GM10266 (cell line): Measurements from ENCODE around the gene VPS41.
"Not testable (repeated sequence)": the region's sequence is repeated elsewhere in the genome, so short reads cannot be mapped to it uniquely, and the experiment has no call there.

Source experiments
- DNase-seq: peaks from one replicate; pipeline ENCODE4 v3.0.0; 2012; ENCODE audit errors: extremely low spot score
- CTCF ChIP-seq: IDR thresholded peaks from 2 replicates; pipeline ENCODE4 v1.5.1; 2012; ENCODE audit warnings: mild to moderate bottlenecking, low read depth; ENCODE audit not compliant: control insufficient read depth, insufficient read depth; ENCODE audit errors: missing control alignments

VPS41 gene

DNA sequence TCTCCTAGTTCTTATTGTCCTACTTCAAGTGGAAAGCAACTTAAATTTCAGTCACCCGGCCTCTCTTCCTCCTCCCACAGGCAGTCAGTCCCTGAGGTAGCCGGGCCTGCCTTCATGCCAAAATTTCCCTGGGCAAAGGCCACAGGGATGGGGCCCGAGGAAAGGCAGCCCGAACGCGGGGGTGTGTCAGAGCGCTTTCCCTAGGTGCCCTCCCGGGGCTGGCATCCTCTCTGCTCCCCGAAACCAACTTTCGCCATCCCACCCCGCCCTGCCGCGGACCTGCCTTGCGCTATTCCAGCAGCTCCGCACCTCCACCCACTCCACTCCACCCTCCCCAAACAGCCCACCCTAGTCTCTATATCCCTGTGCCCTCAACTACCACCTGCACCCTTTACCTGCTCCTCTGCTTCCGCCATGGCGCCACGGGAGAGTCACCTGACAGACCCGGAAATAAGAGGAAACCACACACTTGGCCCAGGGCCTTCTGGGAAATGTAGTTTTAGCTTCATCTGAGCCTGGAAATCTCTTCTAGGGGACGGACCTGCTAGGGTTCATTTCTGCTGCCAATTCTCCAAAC lies at the start of gene VPS41:
Gene VPS41, minus strand, starts transcription at position 433 of the 577 bp plus-strand sequence. Its CDS starts 17 bp downstream, at position 416.
- peak; percentile 68 for DNase-seq
- TF ChIP-seq CTCF = no peak

DNA sequence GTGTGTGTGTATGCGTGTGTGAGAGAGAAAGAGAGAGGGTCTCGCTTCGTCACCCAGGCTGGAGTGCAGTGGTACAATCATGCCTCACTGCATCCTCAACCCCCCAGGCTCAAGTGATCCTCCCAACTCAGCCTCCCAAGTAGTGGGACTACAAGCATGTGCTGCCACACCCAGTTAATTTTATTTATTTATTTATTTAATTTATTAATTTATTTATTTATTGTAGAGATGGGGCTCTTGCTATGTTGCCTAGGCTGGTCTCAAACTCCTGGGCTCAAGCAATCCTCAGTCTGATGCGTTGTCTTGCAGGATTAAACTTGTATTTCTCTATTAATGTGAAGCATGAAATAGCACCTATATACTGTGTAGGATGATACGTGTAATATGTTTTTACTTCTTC lies 46.9 kb upstream of the VPS41 start:
- no peak for TF ChIP-seq CTCF
- no peak for DNase-seq

DNA sequence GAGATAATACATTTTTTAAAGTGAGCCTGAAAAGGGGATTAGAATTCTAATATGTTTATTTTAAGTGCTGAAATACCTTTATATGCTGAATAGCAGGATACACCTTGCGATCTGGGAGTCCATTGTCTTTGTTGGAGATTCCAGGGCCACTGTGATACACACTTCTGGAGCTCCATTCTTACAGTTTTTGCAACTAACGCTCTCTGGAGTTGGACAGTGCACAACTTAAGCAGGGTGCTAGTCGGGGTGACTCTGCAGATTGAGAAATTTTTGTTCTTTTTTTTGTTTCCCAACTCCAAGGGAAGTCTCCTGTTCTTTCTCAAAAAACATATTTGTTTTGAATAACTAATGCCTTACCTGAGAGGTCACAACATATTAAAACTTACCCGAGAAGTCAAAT lies 45.0 kb upstream of the VPS41 start:
- no peak for DNase-seq
- TF ChIP-seq CTCF = no peak

DNA sequence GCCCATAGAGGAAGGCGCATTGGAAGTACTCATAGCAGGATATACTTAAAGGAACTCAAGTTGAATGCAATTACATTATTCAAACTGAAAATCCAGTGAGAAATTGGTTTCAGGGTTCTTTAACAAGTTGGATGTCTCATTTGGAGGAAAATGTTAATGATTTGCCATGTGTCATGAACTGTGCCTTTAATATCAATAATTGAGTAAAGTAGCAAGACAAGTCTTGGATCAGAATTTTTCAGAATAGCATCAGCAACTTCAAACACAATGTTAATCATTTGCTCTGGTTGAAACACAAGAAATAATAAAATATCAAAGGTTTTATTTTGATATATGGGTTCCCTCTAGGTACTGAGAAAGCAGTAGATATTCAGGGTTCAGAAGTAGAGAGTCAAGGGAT lies 44.2 kb upstream of the VPS41 start:
- DNase-seq = no peak
- no peak for TF ChIP-seq CTCF

DNA sequence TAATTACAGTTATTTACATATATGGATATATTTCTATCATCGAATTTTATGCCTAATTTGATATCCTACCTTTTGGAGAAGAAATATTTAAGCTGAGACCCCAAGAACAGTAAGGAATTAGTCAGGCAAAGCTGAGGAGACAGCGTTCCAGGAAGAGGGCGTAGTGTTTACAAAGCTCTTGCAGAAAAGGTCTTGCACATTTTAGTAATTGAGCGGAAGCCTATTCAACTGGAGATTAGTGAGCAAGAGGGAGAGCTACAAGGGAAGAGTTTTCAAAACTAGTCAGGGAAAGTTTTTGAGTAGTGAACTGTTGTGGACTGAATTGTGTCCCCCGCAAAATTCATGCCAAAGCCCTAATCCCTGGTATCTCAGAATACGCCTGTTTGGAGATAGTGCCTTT lies 42.2 kb upstream of the VPS41 start:
- no peak for DNase-seq
- TF ChIP-seq CTCF = no peak

DNA sequence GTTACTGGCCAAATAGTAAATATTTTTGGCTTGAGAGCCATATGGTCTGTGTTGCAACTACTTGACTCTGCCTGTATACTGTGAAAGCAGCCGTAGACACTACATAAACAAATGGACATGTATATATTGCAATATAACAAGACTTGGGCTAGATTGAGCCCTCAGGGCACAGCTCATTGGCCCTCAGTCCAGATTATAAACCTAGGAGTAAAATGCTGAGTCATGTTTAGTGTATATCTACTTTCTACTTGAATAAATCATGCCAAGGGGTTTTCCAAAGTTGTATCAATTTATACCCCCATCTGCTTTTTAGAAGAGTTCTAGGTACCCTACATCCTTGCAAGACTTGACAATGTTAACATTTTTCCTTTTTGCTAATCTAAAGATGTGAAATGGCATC lies 41.3 kb upstream of the VPS41 start:
- no peak for TF ChIP-seq CTCF

GRCh38 chr7:38947541-38947940 lies 38.5 kb upstream of the VPS41 start:
- not testable (repeated sequence) for DNase-seq

More for the DNA sequence above, 41.3 kb upstream of the VPS41 start:
- no peak for DNase-seq
